HG03097 (cell line): ENCODE data around the gene EDN1.

Experiments used
- ATAC-seq: cut with Tn5 transposase; IDR thresholded peaks from one replicate; pipeline ENCODE4 v1.9.1; 2021; ENCODE audit not compliant: unreplicated experiment, low FRiP score

EDN1 gene

GRCh38 chr6:12289933-12290820 lies at the start of gene EDN1:
Gene EDN1 (plus strand): TSS chr6:12290361. CDS start chr6:12290630, 269 bp downstream.
- ATAC-seq: peak; percentile 67

DNA sequence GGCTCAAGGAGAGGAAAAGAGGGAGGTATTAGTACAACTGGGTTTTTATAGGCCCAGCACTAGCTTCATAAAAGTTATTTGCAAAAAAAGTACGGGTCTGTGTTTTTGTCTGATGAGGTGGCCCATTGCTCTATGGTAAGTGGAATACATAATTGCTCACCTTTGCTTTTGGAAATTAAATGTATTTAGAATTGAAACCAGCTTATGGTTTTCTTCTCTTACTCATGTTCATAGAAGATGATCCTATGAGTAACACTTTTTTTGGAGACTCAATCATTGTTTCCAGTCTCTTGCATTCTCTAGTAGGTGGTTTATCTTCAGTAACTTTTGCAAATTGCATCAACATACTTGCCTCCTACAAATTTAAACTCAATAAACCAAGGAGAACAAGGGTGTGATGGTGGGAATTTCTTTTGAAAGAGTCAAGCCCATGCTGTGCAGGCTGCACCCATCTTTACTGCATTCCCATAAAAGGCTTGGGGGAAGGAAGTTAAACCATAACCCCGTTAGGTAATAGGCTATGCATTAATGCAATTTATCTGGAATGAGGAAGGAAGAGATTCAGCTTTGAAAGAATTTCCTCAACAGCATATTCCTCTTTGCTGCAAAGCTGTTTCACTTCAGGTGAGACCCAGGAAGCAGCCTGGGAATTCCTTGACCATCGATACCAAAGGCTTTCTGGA lies 48.5 kb upstream of the EDN1 start:
- ATAC-seq: no peak

- ATAC-seq: no peak
Observed at GRCh38 chr6:12243169-12243568, 47.0 kb upstream of the EDN1 start.

- no peak for ATAC-seq
Observed at GRCh38 chr6:12245360-12245759, 44.8 kb upstream of the EDN1 start.

DNA sequence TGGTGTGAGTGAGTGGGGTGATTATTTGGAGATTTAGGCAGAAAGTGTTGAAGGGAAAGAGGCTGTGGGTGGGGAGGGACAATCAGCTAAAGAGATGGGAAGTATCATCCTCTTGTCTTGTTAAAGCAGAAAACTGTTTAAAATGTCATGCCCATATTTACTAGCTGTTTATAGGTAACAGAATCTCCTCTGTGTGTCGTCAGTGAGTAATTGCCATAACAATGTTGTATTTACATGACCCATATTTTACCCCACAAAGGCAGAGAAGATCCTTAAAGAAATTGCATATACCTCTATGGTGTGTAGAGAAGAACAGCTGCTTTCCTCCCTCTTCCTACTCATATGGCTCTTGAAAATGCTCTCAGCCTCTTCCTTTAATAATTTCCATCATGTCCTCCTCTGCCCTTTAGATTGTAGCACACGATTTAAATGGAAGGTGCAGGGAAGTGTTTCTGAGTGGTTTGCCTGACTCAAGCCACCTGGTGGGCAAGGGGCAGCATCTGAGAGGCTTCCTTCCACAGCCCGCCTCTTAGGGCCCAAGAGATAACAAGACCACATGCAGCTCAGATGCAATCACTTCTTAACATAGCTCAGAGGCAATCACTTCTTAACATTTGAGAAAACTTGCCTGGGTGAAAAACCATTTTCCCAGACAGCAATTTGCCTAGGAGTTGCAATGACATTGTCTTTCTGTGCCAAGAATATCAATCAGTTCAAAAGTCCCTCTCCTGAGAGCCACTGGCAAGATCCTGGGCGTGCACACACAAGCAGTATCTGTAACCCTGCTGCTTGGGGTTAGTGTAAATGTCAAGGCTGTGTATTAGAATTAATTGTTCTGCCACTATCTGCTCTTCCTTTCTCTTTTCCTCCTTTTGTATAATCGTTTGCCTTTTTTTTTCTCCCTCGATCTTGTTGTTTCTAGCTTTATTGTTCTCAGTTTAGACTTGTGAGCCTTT lies 44.1 kb upstream of the EDN1 start:
- no peak for ATAC-seq

DNA sequence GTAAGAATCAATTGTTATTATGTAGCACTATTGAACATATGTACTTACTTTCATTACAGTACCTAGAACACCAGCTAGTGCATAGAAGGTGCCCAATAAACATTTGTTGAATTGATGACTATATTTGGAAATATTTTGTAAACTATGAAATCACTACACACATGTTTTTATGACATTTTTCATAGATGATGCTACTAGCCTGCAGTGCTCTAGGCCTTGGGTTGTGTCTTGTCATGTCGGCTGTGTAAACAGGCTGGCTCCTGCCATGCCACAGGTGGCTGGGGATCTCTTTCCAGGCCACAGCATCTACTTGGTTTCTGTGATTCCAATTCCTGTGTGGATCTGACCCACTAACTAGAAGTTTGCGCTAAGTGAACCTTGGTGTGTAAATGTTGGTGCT lies 43.3 kb upstream of the EDN1 start:
- ATAC-seq: no peak

DNA sequence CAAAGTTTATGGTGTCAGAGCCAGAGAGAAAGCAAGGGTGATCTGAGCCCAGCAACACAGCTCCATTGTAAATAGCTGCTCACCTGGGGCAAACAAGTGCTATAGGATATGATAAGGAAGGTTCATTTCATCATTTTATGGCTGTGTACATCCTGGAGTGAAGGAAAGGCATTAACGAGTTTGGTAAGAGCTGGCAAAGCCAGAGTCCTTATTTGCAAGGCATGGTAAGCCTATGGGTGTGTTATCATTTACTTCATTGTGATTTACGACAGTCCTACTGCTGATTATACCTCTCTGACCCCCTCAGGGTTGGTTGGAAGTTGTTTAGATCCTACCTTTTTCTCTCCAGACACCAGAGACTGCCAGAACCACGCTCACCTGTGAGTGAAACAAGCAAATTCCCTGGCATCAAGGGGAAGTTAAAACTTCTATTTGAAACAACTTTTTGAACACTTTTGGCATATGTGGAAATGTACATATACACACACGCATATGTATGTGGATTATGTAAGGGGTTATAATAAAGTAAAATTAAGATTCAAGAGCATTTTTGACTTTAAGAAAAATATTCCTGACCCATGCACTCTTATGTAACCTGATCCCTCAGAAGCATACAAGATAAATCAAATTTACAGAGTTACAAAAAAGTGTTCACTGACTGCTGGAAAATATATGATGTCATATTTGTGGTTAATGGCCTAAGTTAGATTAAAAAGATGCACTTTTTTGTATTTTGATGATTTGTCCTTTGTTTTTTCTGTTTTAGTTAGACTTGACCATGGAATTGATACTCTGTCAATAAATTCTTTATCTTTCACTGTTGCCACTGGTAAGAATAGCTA lies 40.4 kb upstream of the EDN1 start:
- ATAC-seq: no peak

DNA sequence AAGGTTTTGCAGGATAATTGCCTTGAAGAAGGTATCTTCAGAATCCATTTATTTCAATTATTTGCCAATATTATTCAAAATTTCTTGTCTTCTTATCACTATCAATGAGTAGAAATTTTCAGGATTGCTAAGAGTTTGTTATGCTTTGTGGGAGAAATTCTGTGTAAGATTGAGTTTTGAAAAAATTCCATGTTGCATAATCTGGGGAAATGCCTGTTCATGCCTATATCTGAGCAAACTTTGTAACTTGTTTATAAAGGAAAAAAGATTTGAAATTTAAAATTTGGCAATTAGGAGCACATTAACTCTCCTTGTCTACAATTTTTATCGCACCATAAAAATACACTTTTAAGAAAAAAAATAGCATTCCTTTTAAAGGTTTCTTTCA lies 39.8 kb upstream of the EDN1 start:
- ATAC-seq: no peak

DNA sequence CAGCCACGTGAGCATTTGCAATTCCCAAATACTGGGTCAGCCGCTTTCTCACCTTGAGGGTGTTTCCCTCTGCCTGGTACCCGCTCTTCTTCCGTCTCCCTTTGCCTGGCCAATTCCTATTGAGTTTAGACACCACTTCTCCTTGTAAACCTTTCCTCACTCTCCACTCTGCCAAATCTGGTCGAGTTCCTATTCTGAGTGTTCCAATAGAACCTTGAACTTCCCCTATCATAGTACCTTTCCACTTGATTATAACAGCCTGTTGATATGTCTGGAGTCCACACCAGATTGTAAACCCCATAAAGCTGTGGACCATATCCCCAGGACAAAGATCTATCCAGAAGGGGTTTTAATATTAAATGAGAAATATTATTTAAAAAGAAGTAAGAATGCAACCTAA lies 36.0 kb upstream of the EDN1 start:
- no peak for ATAC-seq

GRCh38 chr6:12258191-12258590 lies 32.0 kb upstream of the EDN1 start:
- no peak for ATAC-seq

DNA sequence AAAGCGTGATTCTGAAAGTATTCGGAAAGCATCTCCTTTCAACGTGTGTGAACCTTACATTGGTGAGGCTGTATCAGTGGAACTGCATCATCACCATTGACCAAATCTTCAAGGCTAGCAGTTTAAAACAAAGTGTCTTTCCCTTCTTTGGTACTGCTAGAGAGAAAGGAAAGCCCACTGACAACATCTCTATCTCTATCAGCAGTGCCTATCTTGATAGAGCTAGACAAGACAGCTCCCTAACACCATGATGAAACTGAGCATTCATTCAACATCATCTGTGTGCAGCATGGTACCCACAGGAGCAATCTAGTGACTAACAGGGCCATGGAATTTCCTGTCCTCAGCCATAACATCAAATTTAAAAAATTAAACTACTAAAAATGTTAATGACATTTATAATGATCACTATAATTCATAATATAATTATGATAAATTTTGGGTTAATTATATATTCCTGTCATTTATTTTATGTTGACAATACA lies 31.5 kb upstream of the EDN1 start:
- no peak for ATAC-seq

GRCh38 chr6:12260458-12261093 lies 29.6 kb upstream of the EDN1 start:
- ATAC-seq: no peak

GRCh38 chr6:12261502-12261901 lies 28.7 kb upstream of the EDN1 start:
- no peak for ATAC-seq

DNA sequence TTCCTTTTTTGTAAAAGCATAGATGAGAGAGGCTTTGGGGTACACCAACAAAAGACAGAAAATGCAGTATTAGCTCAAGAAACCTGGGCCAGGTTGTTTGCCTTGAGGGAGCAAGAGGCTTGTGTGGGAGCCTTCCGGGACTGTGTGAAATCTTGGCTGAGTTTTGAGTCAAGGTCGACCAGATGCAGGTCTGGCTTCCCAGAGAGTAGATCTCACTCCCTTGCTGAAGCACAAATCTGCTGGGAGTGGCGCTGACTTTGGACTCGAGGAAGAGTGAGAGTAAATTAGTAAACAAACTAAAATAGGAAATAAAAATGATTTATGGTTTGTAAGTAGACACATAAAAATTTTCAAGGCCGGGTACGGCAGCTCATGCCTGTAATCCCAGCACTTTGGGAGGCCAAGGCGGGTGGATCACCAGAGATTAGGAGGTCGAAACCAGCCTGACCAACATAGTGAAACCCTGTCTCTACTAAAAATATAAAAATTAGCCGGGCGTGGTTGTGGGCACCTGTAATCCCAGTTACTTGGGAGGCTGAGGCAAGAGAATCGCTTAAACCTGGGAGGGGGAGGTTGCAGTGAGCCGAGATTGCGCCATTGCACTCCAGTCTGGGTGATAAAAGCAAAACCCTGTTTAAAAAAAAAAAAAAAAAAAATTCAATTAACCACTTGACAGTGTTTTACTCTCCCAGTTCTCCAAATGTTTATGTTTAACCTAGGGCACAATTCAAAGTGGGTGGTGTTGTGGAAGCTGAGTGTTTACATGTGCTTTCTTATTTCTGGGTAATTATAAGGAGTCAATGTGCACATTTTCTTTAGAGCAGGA lies 27.7 kb upstream of the EDN1 start:
- ATAC-seq: no peak

- no peak for ATAC-seq
Observed at GRCh38 chr6:12263403-12263802, 26.8 kb upstream of the EDN1 start.

GRCh38 chr6:12264671-12265070 lies 25.5 kb upstream of the EDN1 start:
- no peak for ATAC-seq

DNA sequence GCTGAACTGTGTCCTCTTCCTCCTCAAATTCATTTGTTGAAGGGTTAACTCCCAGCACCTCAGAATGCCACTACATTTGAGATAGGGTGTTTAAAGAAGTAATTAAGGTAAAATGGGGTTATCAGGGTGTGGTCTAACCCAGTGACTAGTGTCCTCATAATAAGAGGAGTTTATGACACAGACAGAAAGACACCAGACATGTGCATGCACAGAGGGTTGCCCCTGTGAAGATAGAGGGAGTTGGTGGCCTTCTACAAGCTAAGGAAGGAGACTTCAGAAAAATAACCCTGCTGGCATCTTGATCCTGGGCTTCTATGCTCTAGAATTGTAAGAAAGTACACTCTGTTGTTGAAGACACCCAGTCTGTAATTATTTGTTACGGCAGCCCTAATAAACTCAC lies 24.9 kb upstream of the EDN1 start:
- no peak for ATAC-seq

- ATAC-seq: no peak
Observed at GRCh38 chr6:12265791-12266190, 24.4 kb upstream of the EDN1 start.

- ATAC-seq: no peak
Observed at GRCh38 chr6:12266571-12266970, 23.6 kb upstream of the EDN1 start.
